ENCODE data around the gene FIG4. TPM values are rescaled to one million over a fixed set of nuclear protein-coding genes. Genes with fewer than 3 reads are reported as not detected.
A peak's percentile ranks its signal among the peaks of the same experiment; 100 is the strongest.

Gene FIG4
- total and polyA plus RNA-seq, 2 of the 13 experiments (the other 11 are each of a cell fraction or from before 2014, with no cell fraction given): 5.5 to 7.9 TPM

GRCh38 chr6:109867009-109867969, 176.2 kb downstream of the FIG4 start:
- no peaks in the 10 kb centered on the region for H3K9me3 ChIP-seq (ENCODE audit: low read length)
- FAIRE-seq (no peak), ATAC-seq (peak; percentile 54), DNase-seq (ENCODE audit: low spot score) (no peak)
- WGBS (ENCODE audit: low lambda C conversion rate): 7% methylated on average over 7 of the region's 7 CpGs
- H4K20me1 ChIP-seq (ENCODE audit: insufficient read depth, low read length): no peaks in the 10 kb centered on the region
- CTCF ChIA-PET (ENCODE audit: low intra/inter-chr PET ratio, low total read pairs): no interaction called here
- peak overlapping the region; percentile 25; the same call in 1 of the 2 replicates for H3K4me2 ChIP-seq (ENCODE audit: low read depth, low read length)
- no peak overlapping the region for H3K27ac ChIP-seq (ENCODE audit: extremely low read length, insufficient read depth, low read length)
- H3K36me3 ChIP-seq (replicated peaks in 1 of 2; ENCODE audit: control insufficient read depth in 1 of 2, insufficient read depth in 2 of 2, low read length in 2 of 2): no peaks in the 10 kb centered on the region
- in situ Hi-C loops (cut with HindIII; ENCODE audit: extremely low pct_ligation_motif_present, low pct_unique_long_range_greater_than_20kb): no loop called here
- no peaks in the 10 kb centered on the region for H3K79me2 ChIP-seq (ENCODE audit: insufficient read depth, low read length)
- POLR2A ChIA-PET: no interaction called here
- H3K27me3 ChIP-seq (ENCODE audit: control insufficient read depth in 1 of 2, insufficient read depth in 2 of 2, low read length in 2 of 2): peaks cover 0 to 5% of the 10 kb centered on the region in 2 experiments; a peak in 1 of 5 replicates
- no peak overlapping the region for H3K9ac ChIP-seq (ENCODE audit: insufficient read depth, low read depth, low read length)
- no TSS peak for BruUV-seq (replicated peaks)
- no peak overlapping the region for H2AFZ ChIP-seq (ENCODE audit: low read length)
- H3K4me1 ChIP-seq (ENCODE audit: insufficient read depth, low read length): no peaks in the 10 kb centered on the region
- intact Hi-C loops (cut with micrococcal nuclease; ENCODE audit: unreplicated experiment): no loop called here
- H3K4me3 ChIP-seq (replicated peaks in 1 of 3; ENCODE audit: insufficient read depth in 1 of 3, low read depth in 2 of 3, low read length in 3 of 3): no peak overlapping the region
- TF ChIP-seq ZBTB38 (CRISPR knock-in tag; IDR thresholded peaks at IDR 0.05): no peak
- TF ChIP-seq SP2 (CRISPR knock-in tag; IDR thresholded peaks at IDR 0.05): no peak
- TF ChIP-seq RAD51 (IDR thresholded peaks at IDR 0.05; ENCODE audit: borderline replicate concordance): peak; percentile 89
- TF ChIP-seq USF2 (IDR thresholded peaks at IDR 0.05; ENCODE audit: low read depth, low read length): peak; percentile 87
- TF ChIP-seq USF2 (CRISPR knock-in tag; IDR thresholded peaks at IDR 0.05; ENCODE audit: borderline replicate concordance): peak; percentile 78; the same call in 1 of the 2 replicates
- TF ChIP-seq GATA4 (IDR thresholded peaks at IDR 0.05; ENCODE audit: borderline replicate concordance, low read depth): no peak
- peak in 1 of 2 experiments; percentile 10; a peak in 1 of 4 replicates for TF ChIP-seq MAFK (conservative IDR thresholded peaks at IDR 0.05 in 1 of 2, IDR thresholded peaks at IDR 0.05 in 1 of 2; ENCODE audit: low read length in 2 of 2)
- peak; percentile 45; the same call in 1 of the 2 replicates for TF ChIP-seq BHLHE40 (IDR thresholded peaks at IDR 0.05; ENCODE audit: low read length)

Data from HepG2 (cell line).